Activated T-cell treated with anti-CD3 and anti-CD28 coated beads for 4 hours (primary cell): ENCODE measurements around the gene MAP1B.

Experiments used
- DNase-seq: peaks from one replicate; pipeline ENCODE4 v3.0.0-alpha.2; 2020

Gene MAP1B

GRCh38 chr5:72256536-72256935 is 149.3 kb downstream of the MAP1B start:
- DNase-seq = no peak
